HepG2 (cell line): ENCODE measurements around the gene MTA3. TPM values are rescaled to one million over a fixed set of nuclear protein-coding genes. Genes with fewer than 3 reads are reported as not detected.

Source experiments
- EHMT2 ChIP-seq: fragments of 200-600 bp; sonication (generic); IDR thresholded peaks from 2 replicates; pipeline ENCODE4 v1.7.0; 2017; ENCODE audit warnings: antibody characterized with exemption, low read depth, low read length, borderline replicate concordance
- FIP1L1 ChIP-seq: fragments of 200-400 bp; formaldehyde crosslinking; IDR thresholded peaks from 2 replicates; pipeline ENCODE4 v1.6.1; 2018; ENCODE audit warnings: low read depth, mild to moderate bottlenecking, low read length, moderate library complexity, borderline replicate concordance; ENCODE audit not compliant: insufficient read depth
- FOXC1 ChIP-seq: sonication (generic); formaldehyde crosslinking; IDR thresholded peaks from 2 replicates; pipeline ENCODE4 v1.8.0; 2022; ENCODE audit warnings: mild to moderate bottlenecking, missing genetic modification reagents, borderline replicate concordance
- GATAD2A ChIP-seq: IDR thresholded peaks from 2 replicates; pipeline ENCODE4 v1.6.1; 2016
- GZF1 ChIP-seq: sonication (generic); formaldehyde crosslinking; IDR thresholded peaks from 2 replicates; pipeline ENCODE4 v1.5.1; 2020; ENCODE audit warnings: mild to moderate bottlenecking, missing genetic modification reagents
- IKZF4 ChIP-seq: sonication (generic); formaldehyde crosslinking; IDR thresholded peaks from 2 replicates; pipeline ENCODE4 v1.5.1; 2020; ENCODE audit warnings: borderline replicate concordance, mild to moderate bottlenecking, low read depth, missing genetic modification reagents; ENCODE audit errors: not compliant biosample characterization
- MNT ChIP-seq: fragments of 450-650 bp; IDR thresholded peaks from 2 replicates; pipeline ENCODE4 v1.6.1; 2016
- MTA3 ChIP-seq: sonication (generic); formaldehyde crosslinking; IDR thresholded peaks from 2 replicates; pipeline ENCODE4 v1.4.0; 2020; ENCODE audit warnings: missing genetic modification reagents
- NR0B2 ChIP-seq: sonication (generic); formaldehyde crosslinking; IDR thresholded peaks from 2 replicates; pipeline ENCODE4 v1.4.0; 2020; ENCODE audit warnings: mild to moderate bottlenecking, missing genetic modification reagents
- SKI ChIP-seq: fragments of 450-650 bp; IDR thresholded peaks from one replicate; pipeline ENCODE4 v1.6.1; 2018; ENCODE audit warnings: mild to moderate bottlenecking; ENCODE audit not compliant: partially characterized antibody
- TAF15 ChIP-seq: fragments of 200-400 bp; formaldehyde crosslinking; IDR thresholded peaks from one replicate; pipeline ENCODE4 v1.6.1; 2018; ENCODE audit warnings: mild to moderate bottlenecking, low read depth, low read length; ENCODE audit not compliant: poor library complexity, severe bottlenecking
- YY1 ChIP-seq: IDR thresholded peaks from 2 replicates; pipeline ENCODE4 v1.6.1; 2011; ENCODE audit warnings: low read length, low read depth, moderate library complexity, mild to moderate bottlenecking; ENCODE audit not compliant: insufficient read depth, insufficient replicate concordance
- ZNF577 ChIP-seq: sonication (generic); formaldehyde crosslinking; IDR thresholded peaks from 2 replicates; pipeline ENCODE4 v1.4.0; 2020; ENCODE audit warnings: mild to moderate bottlenecking, low read depth, missing genetic modification reagents, borderline replicate concordance
- polyA plus RNA-seq, 8 experiments: library from polyadenylated mRNA; depleted of rRNA in 3 of 8; stranded (reverse) in 7 of 8; unstranded in 1 of 8; fragments of >200 nt; fragmentation: Illumina TruSeq in 4 of 8; extraction: Trizol in 4 of 8; gene quantifications; 2 replicates each; pipeline versions ENCODE4 v1.2.1 to v1.2.3, GENCODE V29; 2011 to 2016; ENCODE audit warnings: low read depth in 4 of 8, missing spikeins in 1 of 8, mixed read lengths in 1 of 8; ENCODE audit not compliant: insufficient read depth in 1 of 8
- total RNA-seq, 5 experiments: library from RNA; depleted of rRNA; stranded (reverse); fragments of >200 nt; fragmentation: Illumina TruSeq; extraction: Trizol; gene quantifications; 2 replicates each; pipeline ENCODE4 v1.2.3, GENCODE V29; 2016; ENCODE audit warnings: low read depth in 1 of 5
- TF ChIP-seq, protein P1 (sequence below): sonication (generic); formaldehyde crosslinking; IDR thresholded peaks from 2 replicates; pipeline ENCODE4 v1.8.0; 2022; ENCODE audit warnings: low read depth, missing genetic modification reagents
- TF ChIP-seq, protein P2 (sequence below): sonication (generic); formaldehyde crosslinking; IDR thresholded peaks from 2 replicates; pipeline ENCODE4 v1.8.0; 2022; ENCODE audit warnings: mild to moderate bottlenecking, missing genetic modification reagents; ENCODE audit not compliant: insufficient replicate concordance

The MTA3 gene
- total and polyA plus RNA-seq, 2 of the 13 experiments (the other 11 are each of a cell fraction or from before 2014, with no cell fraction given) = 48.8 to 77.8 TPM

- TF ChIP-seq NR0B2 (no peak), IKZF4 (CRISPR knock-in tag) (no peak), YY1 (peak; percentile 9), GATAD2A (CRISPR knock-in tag) (no peak), TAF15 (no peak), SKI (no peak), ZNF577 (CRISPR knock-in tag) (0 out of 2 replicates have a peak, but pooled peaks have one; percentile 31), MTA3 (CRISPR knock-in tag) (no peak), GZF1 (CRISPR knock-in tag) (no peak), MNT (no peak), FIP1L1 (no peak), FOXC1 (CRISPR knock-in tag) (no peak), EHMT2 (no peak)
- TF ChIP-seq, protein P1, sequence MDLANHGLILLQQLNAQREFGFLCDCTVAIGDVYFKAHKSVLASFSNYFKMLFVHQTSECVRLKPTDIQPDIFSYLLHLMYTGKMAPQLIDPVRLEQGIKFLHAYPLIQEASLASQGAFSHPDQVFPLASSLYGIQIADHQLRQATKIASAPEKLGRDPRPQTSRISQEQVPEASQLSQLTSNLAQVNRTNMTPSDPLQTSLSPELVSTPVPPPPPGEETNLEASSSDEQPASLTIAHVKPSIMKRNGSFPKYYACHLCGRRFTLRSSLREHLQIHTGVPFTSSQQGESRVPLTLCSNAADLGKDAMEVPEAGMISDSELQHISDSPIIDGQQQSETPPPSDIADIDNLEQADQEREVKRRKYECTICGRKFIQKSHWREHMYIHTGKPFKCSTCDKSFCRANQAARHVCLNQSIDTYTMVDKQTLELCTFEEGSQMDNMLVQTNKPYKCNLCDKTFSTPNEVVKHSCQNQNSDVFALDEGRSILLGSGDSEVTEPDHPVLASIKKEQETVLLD = no peak
- TF ChIP-seq, protein P2, sequence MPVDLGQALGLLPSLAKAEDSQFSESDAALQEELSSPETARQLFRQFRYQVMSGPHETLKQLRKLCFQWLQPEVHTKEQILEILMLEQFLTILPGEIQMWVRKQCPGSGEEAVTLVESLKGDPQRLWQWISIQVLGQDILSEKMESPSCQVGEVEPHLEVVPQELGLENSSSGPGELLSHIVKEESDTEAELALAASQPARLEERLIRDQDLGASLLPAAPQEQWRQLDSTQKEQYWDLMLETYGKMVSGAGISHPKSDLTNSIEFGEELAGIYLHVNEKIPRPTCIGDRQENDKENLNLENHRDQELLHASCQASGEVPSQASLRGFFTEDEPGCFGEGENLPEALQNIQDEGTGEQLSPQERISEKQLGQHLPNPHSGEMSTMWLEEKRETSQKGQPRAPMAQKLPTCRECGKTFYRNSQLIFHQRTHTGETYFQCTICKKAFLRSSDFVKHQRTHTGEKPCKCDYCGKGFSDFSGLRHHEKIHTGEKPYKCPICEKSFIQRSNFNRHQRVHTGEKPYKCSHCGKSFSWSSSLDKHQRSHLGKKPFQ (CRISPR knock-in tag) = no peak
Observed at GRCh38 chr2:42793334-42794270, 225.2 kb downstream of the MTA3 start (continued).
